OCI-LY3 (cell line): ENCODE results near the gene ATP2B3.

Experiments used
- CTCF ChIP-seq: fragments of 200-600, 300-600 bp; sonication (generic); IDR thresholded peaks from 2 replicates; pipeline ENCODE4 v1.5.1; 2014; ENCODE audit warnings: antibody characterized with exemption, low read length, low read depth
- EZH2phosphoT487 ChIP-seq: fragments of 200-600 bp; shearing (Covaris generic); IDR thresholded peaks from 2 replicates; pipeline ENCODE4 v1.6.1; 2018; ENCODE audit warnings: antibody characterized with exemption, mixed run types, low read depth

GRCh38 chrX:153631907-153632594 is 114.6 kb downstream of the ATP2B3 start:
- TF ChIP-seq CTCF: no peak
- TF ChIP-seq EZH2phosphoT487: no peak
